Omental fat pad (tissue), 4 donors: ENCODE measurements around the gene CUBN. TPM values are rescaled to one million over a fixed set of nuclear protein-coding genes. Genes with fewer than 3 reads are reported as not detected.

Experiments
- ATAC-seq: fragments of 150-250 bp; one replicate; pipeline ENCODE4 v1.9.1; 2016; ENCODE audit warnings: mild to moderate bottlenecking, moderate library complexity; ENCODE audit not compliant: low FRiP score
- DNase-seq: peaks from one replicate; pipeline ENCODE4 v3.0.0-alpha.2; 2019; ENCODE audit warnings: low spot score
- CTCF ChIP-seq, 3 donors: fragments of 450-650 bp; IDR thresholded peaks; one replicate each; pipeline ENCODE4 v1.5.1; 2016 to 2017; ENCODE audit warnings: antibody characterized with exemption in 3 of 3, mild to moderate bottlenecking in 3 of 3, moderate library complexity in 2 of 3
- total RNA-seq, 4 donors: library from RNA; depleted of rRNA; stranded (reverse); fragments of >200 nt; gene quantifications; one replicate each; pipeline ENCODE4 v1.1.0, GENCODE V29; 2016

CUBN gene
- total RNA-seq, 4 donors from 2014 or later = 1.6 to 4.5 (median 2.2) TPM

GRCh38 chr10:16993186-16993585 is 136.4 kb downstream of the CUBN start:
- no peak for ATAC-seq
- TF ChIP-seq CTCF (IDR thresholded peaks at IDR 0.05) = no peak

GRCh38 chr10:16992611-16993119 is 136.9 kb downstream of the CUBN start:
- ATAC-seq (no peak), DNase-seq (no peak)
- TF ChIP-seq CTCF (IDR thresholded peaks at IDR 0.05) = no peak

More at GRCh38 chr10:16993186-16993585, 136.4 kb downstream of the CUBN start:
- no peak for DNase-seq

GRCh38 chr10:16991011-16991410 is 138.6 kb downstream of the CUBN start:
- no peak for DNase-seq
- ATAC-seq = no peak
- no peak for TF ChIP-seq CTCF (IDR thresholded peaks at IDR 0.05)

GRCh38 chr10:16989826-16990293 is 139.8 kb downstream of the CUBN start:
- ATAC-seq (no peak), DNase-seq (no peak)
- TF ChIP-seq CTCF (IDR thresholded peaks at IDR 0.05) = no peak

GRCh38 chr10:16988900-16989299 is 140.7 kb downstream of the CUBN start:
- ATAC-seq (no peak), DNase-seq (no peak)

GRCh38 chr10:16987976-16988610 is 141.5 kb downstream of the CUBN start:
- no peak for DNase-seq
- no peak for ATAC-seq
- no peak for TF ChIP-seq CTCF (IDR thresholded peaks at IDR 0.05)

More at GRCh38 chr10:16988900-16989299, 140.7 kb downstream of the CUBN start:
- no peak for TF ChIP-seq CTCF (IDR thresholded peaks at IDR 0.05)

GRCh38 chr10:16987206-16987621 is 142.4 kb downstream of the CUBN start:
- no peak for TF ChIP-seq CTCF (IDR thresholded peaks at IDR 0.05)
- no peak for DNase-seq
- no peak for ATAC-seq
